GM12891 (cell line): Measurements from ENCODE around the gene LIMK1. TPM values are rescaled to one million over a fixed set of nuclear protein-coding genes. Genes with fewer than 3 reads are reported as not detected.
A peak's percentile ranks its signal among the peaks of the same experiment; 100 is the strongest.

Source experiments
- DNase-seq: peaks from one replicate; pipeline ENCODE4 v3.0.0; 2011; ENCODE audit warnings: low spot score; ENCODE audit not compliant: insufficient read length
- FAIRE-seq: peaks from 2 replicates; lab custom pipeline; 2011; peaks lifted over from hg19 to GRCh38; lab: Jason Lieb, UNC
- PAX5 ChIP-seq: IDR thresholded peaks from 2 replicates; pipeline ENCODE4 v1.6.1; 2011; ENCODE audit warnings: low read length, moderate library complexity, mild to moderate bottlenecking; ENCODE audit not compliant: insufficient read depth, severe bottlenecking
- POLR2A ChIP-seq: IDR thresholded peaks from 2 replicates; pipeline ENCODE4 v1.6.1; 2011; ENCODE audit warnings: low read depth, low read length, control low read depth
- POLR2AphosphoS5 ChIP-seq: IDR thresholded peaks from 2 replicates; pipeline ENCODE4 v1.6.1; 2011; ENCODE audit warnings: low read depth, low read length, control low read depth
- POU2F2 ChIP-seq: IDR thresholded peaks from 2 replicates; pipeline ENCODE4 v1.6.1; 2011; ENCODE audit warnings: low read depth, mild to moderate bottlenecking, control low read depth, low read length, moderate library complexity
- SPI1 ChIP-seq: IDR thresholded peaks from 2 replicates; pipeline ENCODE4 v1.6.1; 2011; ENCODE audit warnings: low read depth, low read length, control low read depth
- TAF1 ChIP-seq: IDR thresholded peaks from 2 replicates; pipeline ENCODE4 v1.6.1; 2011; ENCODE audit warnings: low read depth, low read length, control low read depth
- polyA plus RNA-seq: library from polyadenylated mRNA; unstranded; fragments of >200 nt; gene quantifications from one replicate; pipeline ENCODE4 v1.2.1, GENCODE V29; 2012; ENCODE audit warnings: low read depth, missing spikeins, inconsistent platforms; ENCODE audit not compliant: missing spikeins

The LIMK1 gene
- 29.8 TPM for polyA plus RNA-seq

DNA sequence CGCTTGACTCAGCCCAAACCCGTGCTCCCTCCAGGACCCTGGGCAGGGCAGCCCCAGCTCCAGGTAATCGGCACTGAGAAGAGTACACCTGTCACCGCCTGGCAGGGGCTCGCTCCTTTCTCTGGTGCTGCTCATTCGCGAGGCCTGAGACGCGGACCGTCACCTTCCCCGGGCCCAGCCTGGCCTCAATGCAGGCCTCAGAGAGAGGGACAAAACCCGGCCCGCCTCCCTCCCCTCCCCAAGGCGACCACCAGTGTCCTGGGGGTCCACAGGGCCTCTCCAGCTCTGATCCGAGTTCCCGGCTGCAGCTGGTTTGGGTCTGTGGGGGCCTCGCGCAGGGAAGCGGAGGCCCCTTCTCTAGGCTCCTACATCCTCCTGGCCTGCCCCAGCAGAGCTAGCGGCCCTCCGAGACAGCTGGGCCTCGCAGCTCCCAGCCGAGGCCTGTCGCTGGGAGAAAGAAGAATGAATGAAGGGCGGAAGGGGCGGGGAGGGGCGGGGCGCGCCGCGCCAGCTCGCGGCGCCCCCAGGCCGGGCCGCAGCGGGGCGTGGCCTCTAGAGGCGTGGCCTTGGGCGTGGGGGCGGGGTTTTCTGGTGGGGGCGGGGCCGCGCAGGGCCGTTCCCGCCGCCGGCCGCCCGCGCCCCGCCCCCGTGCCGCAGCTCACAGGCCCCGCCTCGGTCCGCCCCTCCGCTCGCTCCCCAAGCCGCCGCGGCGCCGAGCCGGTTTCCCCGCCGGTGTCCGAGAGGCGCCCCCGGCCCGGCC lies at the start of gene LIMK1:
Gene LIMK1, plus strand, starts transcription at position 688 of the 760 bp plus-strand sequence. CDS start 187 bp downstream, outside the sequence.
- DNase-seq (peak; percentile 96), FAIRE-seq (peak; percentile 90)
- no peak for TF ChIP-seq PAX5
- no peak for TF ChIP-seq POU2F2
- no peak for TF ChIP-seq TAF1
- TF ChIP-seq POLR2AphosphoS5 = no peak
- TF ChIP-seq SPI1 = no peak
- TF ChIP-seq POLR2A = no peak

GRCh38 chr7:74037609-74038008 lies 46.0 kb upstream of the LIMK1 start:
- FAIRE-seq = no peak
- TF ChIP-seq SPI1 (no peak), POLR2A (no peak), POU2F2 (no peak), TAF1 (no peak), PAX5 (no peak), POLR2AphosphoS5 (no peak)
- no peak for DNase-seq

DNA sequence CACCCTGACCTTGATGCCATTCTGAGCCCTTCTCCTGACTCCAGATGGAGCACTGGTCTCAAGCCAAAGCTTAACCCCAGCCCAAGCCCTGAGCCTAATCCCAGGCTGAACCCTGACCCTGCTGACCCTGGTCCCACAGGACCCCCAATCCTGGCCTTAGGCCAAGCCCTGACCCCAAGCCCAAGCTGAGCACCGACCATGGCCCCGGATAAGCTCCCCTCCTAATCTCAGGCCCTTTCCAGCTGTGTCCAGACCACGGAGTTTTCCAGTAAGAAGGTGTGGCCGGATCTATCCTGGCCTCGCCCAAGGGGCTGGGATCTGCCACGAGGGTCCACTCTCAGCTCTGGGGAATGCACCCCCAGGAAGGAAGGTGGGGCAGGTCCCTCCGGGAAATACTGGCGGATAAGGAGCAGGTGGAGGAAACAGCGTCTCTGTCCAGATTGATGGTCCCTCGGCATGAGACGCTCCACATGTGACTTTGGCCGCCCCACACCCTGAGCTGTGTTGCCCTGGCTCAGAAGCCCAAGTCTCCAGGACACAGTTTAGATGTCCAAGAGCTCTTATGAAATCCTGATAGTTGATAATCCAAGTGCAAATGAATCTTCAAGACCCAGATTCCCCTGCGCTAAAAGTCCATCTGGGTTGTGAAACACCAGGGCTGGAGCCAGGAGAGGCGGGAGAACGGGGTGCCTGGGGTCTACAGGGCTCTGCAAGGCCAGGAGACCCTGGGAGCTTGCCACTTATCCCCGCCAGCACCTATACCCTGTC lies 45.2 kb upstream of the LIMK1 start:
- TF ChIP-seq SPI1 (no peak), PAX5 (no peak), TAF1 (no peak), POU2F2 (no peak), POLR2AphosphoS5 (no peak), POLR2A (no peak)
- no peak for FAIRE-seq
- DNase-seq = no peak

DNA sequence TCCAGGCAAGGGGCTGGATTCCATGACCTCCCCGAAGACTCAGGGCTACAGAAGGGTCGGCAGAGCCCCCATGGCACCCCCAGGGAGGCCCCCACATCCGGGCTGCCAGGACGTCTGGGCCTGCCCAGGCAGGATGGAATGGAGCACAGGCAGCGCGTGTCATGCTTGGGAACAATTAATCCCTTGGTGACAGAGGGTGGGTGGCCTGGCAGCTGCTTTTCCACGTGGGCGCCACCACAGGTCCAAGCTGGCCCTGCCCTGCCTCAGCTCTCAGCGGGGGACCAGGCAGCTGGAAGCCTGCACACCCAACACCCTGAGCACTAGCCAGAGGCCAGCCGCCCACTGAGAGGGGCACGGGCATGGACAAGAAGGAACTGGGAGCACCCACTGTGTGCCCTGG lies 44.3 kb upstream of the LIMK1 start:
- DNase-seq = no peak
- TF ChIP-seq POLR2A (no peak), SPI1 (no peak), POU2F2 (no peak), TAF1 (no peak), POLR2AphosphoS5 (no peak), PAX5 (no peak)
- FAIRE-seq = no peak

GRCh38 chr7:74040101-74040790 lies 43.4 kb upstream of the LIMK1 start:
- FAIRE-seq = no peak
- TF ChIP-seq TAF1 (no peak), POU2F2 (no peak), POLR2AphosphoS5 (no peak), PAX5 (no peak), POLR2A (no peak), SPI1 (no peak)
- no peak for DNase-seq

GRCh38 chr7:74040791-74041520 lies 42.6 kb upstream of the LIMK1 start:
- FAIRE-seq = no peak
- TF ChIP-seq PAX5 (no peak), POLR2A (no peak), SPI1 (no peak), POLR2AphosphoS5 (no peak), TAF1 (no peak), POU2F2 (no peak)
- DNase-seq = no peak

DNA sequence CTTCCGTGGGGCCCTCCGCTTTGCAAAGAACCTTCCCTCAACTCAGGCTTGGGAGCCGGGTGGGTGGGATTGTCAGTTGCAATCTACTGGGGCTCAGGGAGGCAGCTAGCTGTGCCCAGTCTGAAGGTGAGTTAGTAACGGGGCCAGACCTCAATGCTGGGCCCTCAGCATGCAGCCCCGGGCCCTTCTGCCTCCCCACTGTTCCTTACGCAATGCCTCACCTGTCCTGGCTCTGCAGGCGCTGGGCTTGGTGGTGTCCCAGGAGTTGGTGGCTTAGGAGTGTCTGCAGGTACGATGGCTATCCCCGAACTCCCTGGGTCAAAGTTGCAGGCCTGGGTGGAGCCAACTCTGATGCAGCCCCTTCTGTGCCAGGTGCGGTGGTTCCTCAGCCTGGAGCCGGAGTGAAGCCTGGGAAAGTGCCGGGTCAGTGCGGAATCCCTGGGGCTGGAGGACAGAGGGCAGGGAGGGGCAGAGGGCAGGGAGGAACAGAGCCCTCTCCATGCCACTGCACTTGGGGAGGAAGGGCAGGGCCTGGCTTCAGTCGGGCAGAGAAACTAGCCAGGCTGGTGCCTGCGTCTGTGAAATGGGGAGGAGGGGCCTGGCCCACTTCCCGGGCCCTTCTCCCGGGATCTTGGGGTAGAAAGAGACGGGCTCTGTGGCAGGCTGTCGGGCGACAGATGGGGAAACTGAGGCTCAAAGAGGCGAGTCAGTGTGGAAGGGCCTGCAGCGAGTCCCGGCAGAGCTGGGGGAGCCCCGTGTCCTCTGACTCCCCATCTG lies 40.7 kb upstream of the LIMK1 start:
- FAIRE-seq (no peak), DNase-seq (no peak)
- TF ChIP-seq POLR2A (no peak), TAF1 (no peak), PAX5 (no peak), POLR2AphosphoS5 (no peak), POU2F2 (no peak), SPI1 (no peak)
